ENCODE data around the gene ETHE1.

- TF ChIP-seq CTCF (IDR thresholded peaks at IDR 0.05; ENCODE audit: low read depth, low read length, missing input control): no peak
- TF ChIP-seq REST (IDR thresholded peaks at IDR 0.05): no peak
- TF ChIP-seq, protein P1, sequence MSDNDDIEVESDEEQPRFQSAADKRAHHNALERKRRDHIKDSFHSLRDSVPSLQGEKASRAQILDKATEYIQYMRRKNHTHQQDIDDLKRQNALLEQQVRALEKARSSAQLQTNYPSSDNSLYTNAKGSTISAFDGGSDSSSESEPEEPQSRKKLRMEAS (IDR thresholded peaks at IDR 0.05): no peak
- no peak for TF ChIP-seq RAD21 (IDR thresholded peaks at IDR 0.05)
- TF ChIP-seq YY1 (IDR thresholded peaks at IDR 0.05): no peak
- TF ChIP-seq NR2F2 (IDR thresholded peaks at IDR 0.05): no peak
- TF ChIP-seq ATF3 (IDR thresholded peaks at IDR 0.05): no peak
- TF ChIP-seq EGR1 (IDR thresholded peaks at IDR 0.05; ENCODE audit: low read depth in 2 of 2): no peak
- TF ChIP-seq JUND (IDR thresholded peaks at IDR 0.05): no peak
- TF ChIP-seq, protein P2, sequence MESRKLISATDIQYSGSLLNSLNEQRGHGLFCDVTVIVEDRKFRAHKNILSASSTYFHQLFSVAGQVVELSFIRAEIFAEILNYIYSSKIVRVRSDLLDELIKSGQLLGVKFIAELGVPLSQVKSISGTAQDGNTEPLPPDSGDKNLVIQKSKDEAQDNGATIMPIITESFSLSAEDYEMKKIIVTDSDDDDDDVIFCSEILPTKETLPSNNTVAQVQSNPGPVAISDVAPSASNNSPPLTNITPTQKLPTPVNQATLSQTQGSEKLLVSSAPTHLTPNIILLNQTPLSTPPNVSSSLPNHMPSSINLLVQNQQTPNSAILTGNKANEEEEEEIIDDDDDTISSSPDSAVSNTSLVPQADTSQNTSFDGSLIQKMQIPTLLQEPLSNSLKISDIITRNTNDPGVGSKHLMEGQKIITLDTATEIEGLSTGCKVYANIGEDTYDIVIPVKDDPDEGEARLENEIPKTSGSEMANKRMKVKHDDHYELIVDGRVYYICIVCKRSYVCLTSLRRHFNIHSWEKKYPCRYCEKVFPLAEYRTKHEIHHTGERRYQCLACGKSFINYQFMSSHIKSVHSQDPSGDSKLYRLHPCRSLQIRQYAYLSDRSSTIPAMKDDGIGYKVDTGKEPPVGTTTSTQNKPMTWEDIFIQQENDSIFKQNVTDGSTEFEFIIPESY (IDR thresholded peaks at IDR 0.05): no peak
- no peak for TF ChIP-seq GABPA (IDR thresholded peaks at IDR 0.05 in 1 of 2, conservative IDR thresholded peaks at IDR 0.05 in 1 of 2)
Observed at GRCh38 chr19:43467276-43467675, 59.7 kb downstream of the ETHE1 start.

Measured in liver (tissue), 3 donors.